Muscle layer of colon (tissue), 2 donors: ENCODE measurements around the gene AQP6.

Source experiments
- H3K27ac ChIP-seq: one replicate; pipeline ENCODE4 v1.7.0; 2013; ENCODE audit warnings: low read depth, mild to moderate bottlenecking, low read length, moderate library complexity
- H3K27me3 ChIP-seq, 2 donors: one replicate each; pipeline ENCODE4 v1.7.0; 2013; ENCODE audit warnings: low read length in 2 of 2, mild to moderate bottlenecking in 2 of 2; ENCODE audit not compliant: insufficient read depth in 2 of 2, control insufficient read depth in 1 of 2
- H3K36me3 ChIP-seq: one replicate; pipeline ENCODE4 v1.7.0; 2013; ENCODE audit warnings: mild to moderate bottlenecking, low read length; ENCODE audit not compliant: insufficient read depth
- H3K4me1 ChIP-seq: one replicate; pipeline ENCODE4 v1.7.0; 2013; ENCODE audit warnings: mild to moderate bottlenecking, low read length; ENCODE audit not compliant: insufficient read depth
- H3K4me3 ChIP-seq, 2 donors: one replicate each; pipeline ENCODE4 v1.7.0; 2013; ENCODE audit warnings: low read length in 2 of 2, low read depth in 1 of 2, mild to moderate bottlenecking in 1 of 2, moderate library complexity in 1 of 2
- H3K9ac ChIP-seq: one replicate; pipeline ENCODE4 v1.7.0; 2013; ENCODE audit warnings: low read length
- H3K9me3 ChIP-seq: one replicate; pipeline ENCODE4 v1.7.0; 2013; ENCODE audit warnings: mild to moderate bottlenecking, low read length
- donor health status: abdominal sarcoma.
- donor health status: Adenocarcinoma of cecum.

AQP6 gene

GRCh38 chr12:49972641-49973360 is at the start of gene AQP6:
AQP6 (plus strand) TSS chr12:49972947; CDS start chr12:49973174, 227 bp downstream.
- Histone ChIP-seq H3K4me3 (no peak within 1 kb of the TSS), H3K4me1 (peaks cover 26% of the 10 kb centered on the region), H3K27ac (no peak within 1 kb of the TSS), H3K36me3 (no peaks in the 10 kb centered on the region), H3K27me3 (peaks cover 0 to 8% of the 10 kb centered on the region in 2 donors), H3K9ac (no peak within 1 kb of the TSS), H3K9me3 (no peaks in the 10 kb centered on the region)

GRCh38 chr12:49923035-49923644 is 49.6 kb upstream of the AQP6 start:
- Histone ChIP-seq H3K36me3 (no peaks in the 10 kb centered on the region), H3K27ac (no peak overlapping the region), H3K27me3 (peaks cover 0 to 4% of the 10 kb centered on the region in 2 donors), H3K4me3 (no peak overlapping the region), H3K9me3 (no peaks in the 10 kb centered on the region), H3K9ac (no peak overlapping the region), H3K4me1 (no peaks in the 10 kb centered on the region)

GRCh38 chr12:49923880-49924556 is 48.7 kb upstream of the AQP6 start:
- H3K9ac ChIP-seq, result no peak overlapping the region
- no peaks in the 10 kb centered on the region for H3K27me3 ChIP-seq
- H3K4me1 ChIP-seq, result no peaks in the 10 kb centered on the region
- H3K4me3 ChIP-seq, result no peak overlapping the region
- no peaks in the 10 kb centered on the region for H3K36me3 ChIP-seq
- no peak overlapping the region for H3K27ac ChIP-seq
- no peaks in the 10 kb centered on the region for H3K9me3 ChIP-seq

- Histone ChIP-seq H3K27me3 (no peaks in the 10 kb centered on the region), H3K4me1 (no peaks in the 10 kb centered on the region), H3K4me3 (no peak overlapping the region), H3K27ac (no peak overlapping the region), H3K9ac (no peak overlapping the region), H3K36me3 (no peaks in the 10 kb centered on the region), H3K9me3 (no peaks in the 10 kb centered on the region)
These were observed 48.0 kb upstream of the AQP6 start for GRCh38 chr12:49924628-49925246.

- Histone ChIP-seq H3K9ac (no peak overlapping the region), H3K4me1 (no peaks in the 10 kb centered on the region), H3K36me3 (no peaks in the 10 kb centered on the region), H3K4me3 (no peak overlapping the region), H3K27me3 (no peaks in the 10 kb centered on the region), H3K9me3 (no peaks in the 10 kb centered on the region), H3K27ac (no peak overlapping the region)
These were observed 47.1 kb upstream of the AQP6 start for GRCh38 chr12:49925433-49926204.

GRCh38 chr12:49928471-49928870 is 44.3 kb upstream of the AQP6 start:
- H3K9ac ChIP-seq, result no peak overlapping the region
- H3K27me3 ChIP-seq, result no peaks in the 10 kb centered on the region
- H3K27ac ChIP-seq, result no peak overlapping the region
- no peak overlapping the region for H3K4me3 ChIP-seq
- H3K9me3 ChIP-seq, result no peaks in the 10 kb centered on the region
- H3K36me3 ChIP-seq, result no peaks in the 10 kb centered on the region
- no peaks in the 10 kb centered on the region for H3K4me1 ChIP-seq

GRCh38 chr12:49929581-49929980 is 43.2 kb upstream of the AQP6 start:
- Histone ChIP-seq H3K9ac (no peak overlapping the region), H3K27me3 (no peaks in the 10 kb centered on the region), H3K4me1 (no peaks in the 10 kb centered on the region), H3K36me3 (no peaks in the 10 kb centered on the region), H3K27ac (no peak overlapping the region), H3K9me3 (no peaks in the 10 kb centered on the region), H3K4me3 (no peak overlapping the region)

GRCh38 chr12:49930515-49931288 is 42.0 kb upstream of the AQP6 start:
- no peak overlapping the region for H3K27ac ChIP-seq
- no peak overlapping the region for H3K4me3 ChIP-seq
- H3K27me3 ChIP-seq, result no peaks in the 10 kb centered on the region
- no peaks in the 10 kb centered on the region for H3K4me1 ChIP-seq
- no peaks in the 10 kb centered on the region for H3K36me3 ChIP-seq
- H3K9ac ChIP-seq, result no peak overlapping the region
- no peaks in the 10 kb centered on the region for H3K9me3 ChIP-seq

- H3K4me1 ChIP-seq, result no peaks in the 10 kb centered on the region
- H3K27me3 ChIP-seq, result no peaks in the 10 kb centered on the region
- no peak overlapping the region for H3K9ac ChIP-seq
- no peak overlapping the region for H3K27ac ChIP-seq
- no peaks in the 10 kb centered on the region for H3K36me3 ChIP-seq
- no peak overlapping the region for H3K4me3 ChIP-seq
- H3K9me3 ChIP-seq, result no peaks in the 10 kb centered on the region
These were observed 40.7 kb upstream of the AQP6 start for GRCh38 chr12:49932023-49932422.

GRCh38 chr12:49932533-49933130 is 40.1 kb upstream of the AQP6 start:
- Histone ChIP-seq H3K4me3 (no peak overlapping the region), H3K27me3 (no peaks in the 10 kb centered on the region), H3K4me1 (no peaks in the 10 kb centered on the region), H3K9me3 (no peaks in the 10 kb centered on the region), H3K27ac (no peak overlapping the region), H3K36me3 (no peaks in the 10 kb centered on the region), H3K9ac (no peak overlapping the region)
